ENCODE results near the gene ASIC3.

ASIC3 gene

DNA sequence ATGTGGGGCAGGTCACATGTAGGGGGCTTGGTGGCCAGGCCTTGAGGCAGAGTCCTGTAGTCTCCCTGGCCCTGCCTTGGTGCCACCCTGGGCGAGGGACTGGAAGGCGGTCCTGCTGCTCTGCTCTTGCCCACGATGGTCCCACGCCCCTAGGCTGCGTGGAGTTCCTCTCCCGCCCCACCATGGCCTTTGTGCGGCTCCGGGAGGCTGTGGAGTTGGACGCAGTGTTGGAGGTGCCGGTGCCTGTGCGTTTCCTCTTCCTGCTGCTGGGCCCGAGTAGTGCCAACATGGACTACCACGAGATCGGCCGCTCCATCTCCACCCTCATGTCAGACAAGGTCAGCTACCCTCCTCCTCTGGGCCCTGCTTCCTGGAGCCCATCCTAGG, 22.2 kb downstream of the ASIC3 start:
- Histone ChIP-seq H3K4me1 (ENCODE audit: control insufficient read depth, insufficient read depth, low read depth, low read length) (peaks cover 16% of the 10 kb centered on the region), H2BK120ac (ENCODE audit: low read depth, low read length) (no peak overlapping the region), H3K14ac (ENCODE audit: low read length in 2 of 2) (no peak overlapping the region), H3K4me3 (ENCODE audit: insufficient read depth in 1 of 2, low read depth in 1 of 2, low read length in 2 of 2) (no peak overlapping the region), H3K27me3 (ENCODE audit: control insufficient read depth in 1 of 2, insufficient read depth in 1 of 2, low read length in 2 of 2) (no peaks in the 10 kb centered on the region), H3K9ac (ENCODE audit: low read length) (no peak overlapping the region), H2BK12ac (ENCODE audit: low read length in 2 of 2) (no peak overlapping the region), H3K36me3 (ENCODE audit: control insufficient read depth in 1 of 2, insufficient read depth in 2 of 2, low read depth in 1 of 2, low read length in 2 of 2) (peaks cover 86 to 92% of the 10 kb centered on the region in 2 experiments), H3K9me3 (ENCODE audit: control insufficient read depth, low read length) (no peaks in the 10 kb centered on the region), H3K23ac (ENCODE audit: low read length in 2 of 2) (no peak overlapping the region), H2BK15ac (ENCODE audit: low read depth, poor library complexity, severe bottlenecking) (no peak overlapping the region), H3K27ac (ENCODE audit: low read length, poor library complexity, severe bottlenecking) (no peak overlapping the region), H3K4ac (ENCODE audit: low read depth in 1 of 2, low read length in 2 of 2) (no peak overlapping the region), H3K79me1 (replicated peaks; ENCODE audit: low read length, poor library complexity, severe bottlenecking) (peaks cover 51% of the 10 kb centered on the region), H4K8ac (ENCODE audit: low read length) (no peak overlapping the region), H2AFZ (ENCODE audit: low read depth, low read length) (no peak overlapping the region), H2BK5ac (ENCODE audit: low read depth, low read length, poor library complexity, severe bottlenecking) (no peak overlapping the region), H3K18ac (ENCODE audit: low read depth in 1 of 2, low read length in 2 of 2) (no peak overlapping the region), H4K91ac (ENCODE audit: low read length) (no peak overlapping the region), H2AK5ac (ENCODE audit: low read length, severe bottlenecking) (no peak overlapping the region), H3K4me2 (ENCODE audit: low read length, poor library complexity, severe bottlenecking) (no peak overlapping the region)
- DNase-seq = no peak
- 95% methylated on average over 15 of the region's 15 CpGs for WGBS

DNA sequence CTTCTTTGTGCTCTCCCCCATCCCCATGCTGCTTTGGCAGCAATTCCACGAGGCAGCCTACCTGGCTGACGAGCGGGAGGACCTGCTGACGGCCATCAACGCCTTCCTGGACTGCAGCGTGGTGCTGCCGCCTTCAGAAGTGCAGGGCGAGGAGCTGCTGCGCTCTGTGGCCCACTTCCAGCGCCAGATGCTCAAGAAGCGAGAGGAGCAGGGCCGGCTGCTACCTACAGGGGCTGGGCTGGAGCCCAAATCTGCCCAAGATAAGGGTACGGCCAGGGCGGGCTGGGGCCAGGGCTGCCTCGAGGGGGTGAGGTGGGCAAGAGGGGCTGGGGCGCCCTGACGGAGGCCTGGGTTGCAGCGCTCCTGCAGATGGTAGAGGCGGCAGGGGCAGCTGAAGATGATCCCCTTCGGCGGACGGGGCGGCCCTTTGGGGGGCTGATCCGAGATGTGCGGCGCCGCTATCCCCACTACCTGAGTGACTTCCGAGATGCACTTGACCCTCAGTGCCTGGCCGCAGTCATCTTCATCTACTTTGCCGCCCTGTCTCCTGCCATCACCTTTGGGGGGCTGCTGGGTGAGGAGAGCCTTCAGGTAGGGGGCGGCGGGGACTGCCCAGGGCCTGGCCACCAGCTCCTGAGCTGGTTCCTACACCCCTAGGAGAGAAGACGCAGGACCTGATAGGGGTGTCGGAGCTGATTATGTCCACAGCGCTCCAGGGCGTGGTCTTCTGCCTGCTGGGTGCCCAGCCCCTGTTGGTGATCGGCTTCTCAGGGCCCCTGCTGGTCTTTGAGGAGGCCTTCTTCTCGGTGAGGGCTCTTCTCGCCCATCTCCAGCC, 22.9 kb downstream of the ASIC3 start:
- Histone ChIP-seq H3K18ac (ENCODE audit: low read depth in 1 of 2, low read length in 2 of 2) (no peak overlapping the region), H2BK5ac (ENCODE audit: low read depth, low read length, poor library complexity, severe bottlenecking) (no peak overlapping the region), H4K91ac (ENCODE audit: low read length) (no peak overlapping the region), H2BK12ac (ENCODE audit: low read length in 2 of 2) (no peak overlapping the region), H3K4me1 (ENCODE audit: control insufficient read depth, insufficient read depth, low read depth, low read length) (peaks cover 14% of the 10 kb centered on the region), H3K23ac (ENCODE audit: low read length in 2 of 2) (no peak overlapping the region), H2BK15ac (ENCODE audit: low read depth, poor library complexity, severe bottlenecking) (peak overlapping the region; percentile 82), H3K9ac (ENCODE audit: low read length) (no peak overlapping the region), H4K8ac (ENCODE audit: low read length) (no peak overlapping the region), H3K9me3 (ENCODE audit: control insufficient read depth, low read length) (no peaks in the 10 kb centered on the region), H3K4me2 (ENCODE audit: low read length, poor library complexity, severe bottlenecking) (no peak overlapping the region), H3K4me3 (ENCODE audit: insufficient read depth in 1 of 2, low read depth in 1 of 2, low read length in 2 of 2) (no peak overlapping the region), H3K36me3 (ENCODE audit: control insufficient read depth in 1 of 2, insufficient read depth in 2 of 2, low read depth in 1 of 2, low read length in 2 of 2) (peaks cover 86 to 92% of the 10 kb centered on the region in 2 experiments), H2AK5ac (ENCODE audit: low read length, severe bottlenecking) (no peak overlapping the region), H3K79me1 (replicated peaks; ENCODE audit: low read length, poor library complexity, severe bottlenecking) (peaks cover 49% of the 10 kb centered on the region), H3K4ac (ENCODE audit: low read depth in 1 of 2, low read length in 2 of 2) (no peak overlapping the region), H2AFZ (ENCODE audit: low read depth, low read length) (no peak overlapping the region), H2BK120ac (ENCODE audit: low read depth, low read length) (no peak overlapping the region), H3K14ac (ENCODE audit: low read length in 2 of 2) (no peak overlapping the region), H3K27ac (ENCODE audit: low read length, poor library complexity, severe bottlenecking) (no peak overlapping the region), H3K27me3 (ENCODE audit: control insufficient read depth in 1 of 2, insufficient read depth in 1 of 2, low read length in 2 of 2) (no peaks in the 10 kb centered on the region)
- no peak for DNase-seq
- 96% methylated on average over 39 of the region's 39 CpGs for WGBS

DNA sequence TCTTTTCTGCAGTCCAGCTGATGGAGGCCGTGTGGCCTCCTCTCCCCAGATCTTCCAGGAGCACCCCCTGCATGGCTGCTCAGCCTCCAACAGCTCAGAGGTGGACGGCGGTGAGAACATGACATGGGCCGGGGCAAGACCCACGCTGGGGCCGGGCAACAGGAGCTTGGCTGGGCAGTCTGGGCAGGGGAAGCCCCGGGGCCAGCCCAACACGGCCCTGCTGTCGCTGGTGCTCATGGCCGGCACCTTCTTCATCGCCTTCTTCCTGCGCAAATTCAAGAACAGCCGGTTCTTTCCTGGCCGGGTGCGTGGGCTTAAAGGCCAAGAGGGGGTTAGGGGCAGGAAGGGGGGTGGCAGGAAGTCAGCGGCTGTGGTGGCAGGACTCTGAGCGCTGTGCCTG, 25.7 kb downstream of the ASIC3 start:
- no peak overlapping the region for H3K9ac ChIP-seq (ENCODE audit: low read length)
- no peak overlapping the region for H2BK15ac ChIP-seq (ENCODE audit: low read depth, poor library complexity, severe bottlenecking)
- H2BK120ac ChIP-seq (ENCODE audit: low read depth, low read length) = no peak overlapping the region
- H3K14ac ChIP-seq (ENCODE audit: low read length in 2 of 2) = no peak overlapping the region
- H2BK5ac ChIP-seq (ENCODE audit: low read depth, low read length, poor library complexity, severe bottlenecking) = no peak overlapping the region
- H3K4me2 ChIP-seq (ENCODE audit: low read length, poor library complexity, severe bottlenecking) = no peak overlapping the region
- H3K36me3 ChIP-seq (ENCODE audit: control insufficient read depth in 1 of 2, insufficient read depth in 2 of 2, low read depth in 1 of 2, low read length in 2 of 2) = peaks cover 85 to 97% of the 10 kb centered on the region in 2 experiments
- H3K4me3 ChIP-seq (ENCODE audit: insufficient read depth in 1 of 2, low read depth in 1 of 2, low read length in 2 of 2) = no peak overlapping the region
- no peaks in the 10 kb centered on the region for H3K27me3 ChIP-seq (ENCODE audit: control insufficient read depth in 1 of 2, insufficient read depth in 1 of 2, low read length in 2 of 2)
- no peak overlapping the region for H3K27ac ChIP-seq (ENCODE audit: low read length, poor library complexity, severe bottlenecking)
- no peak overlapping the region for H3K4ac ChIP-seq (ENCODE audit: low read depth in 1 of 2, low read length in 2 of 2)
- DNase-seq = no peak
- no peak overlapping the region for H2BK12ac ChIP-seq (ENCODE audit: low read length in 2 of 2)
- 99% methylated on average over 17 of the region's 17 CpGs for WGBS
- no peak overlapping the region for H2AK5ac ChIP-seq (ENCODE audit: low read length, severe bottlenecking)
- H3K4me1 ChIP-seq (ENCODE audit: control insufficient read depth, insufficient read depth, low read depth, low read length) = peaks cover 17% of the 10 kb centered on the region
- H4K91ac ChIP-seq (ENCODE audit: low read length) = no peak overlapping the region
- no peak overlapping the region for H2AFZ ChIP-seq (ENCODE audit: low read depth, low read length)
- H3K23ac ChIP-seq (ENCODE audit: low read length in 2 of 2) = no peak overlapping the region
- peaks cover 58% of the 10 kb centered on the region for H3K79me1 ChIP-seq (replicated peaks; ENCODE audit: low read length, poor library complexity, severe bottlenecking)
- no peak overlapping the region for H4K8ac ChIP-seq (ENCODE audit: low read length)
- no peaks in the 10 kb centered on the region for H3K9me3 ChIP-seq (ENCODE audit: control insufficient read depth, low read length)
- no peak overlapping the region for H3K18ac ChIP-seq (ENCODE audit: low read depth in 1 of 2, low read length in 2 of 2)

DNA sequence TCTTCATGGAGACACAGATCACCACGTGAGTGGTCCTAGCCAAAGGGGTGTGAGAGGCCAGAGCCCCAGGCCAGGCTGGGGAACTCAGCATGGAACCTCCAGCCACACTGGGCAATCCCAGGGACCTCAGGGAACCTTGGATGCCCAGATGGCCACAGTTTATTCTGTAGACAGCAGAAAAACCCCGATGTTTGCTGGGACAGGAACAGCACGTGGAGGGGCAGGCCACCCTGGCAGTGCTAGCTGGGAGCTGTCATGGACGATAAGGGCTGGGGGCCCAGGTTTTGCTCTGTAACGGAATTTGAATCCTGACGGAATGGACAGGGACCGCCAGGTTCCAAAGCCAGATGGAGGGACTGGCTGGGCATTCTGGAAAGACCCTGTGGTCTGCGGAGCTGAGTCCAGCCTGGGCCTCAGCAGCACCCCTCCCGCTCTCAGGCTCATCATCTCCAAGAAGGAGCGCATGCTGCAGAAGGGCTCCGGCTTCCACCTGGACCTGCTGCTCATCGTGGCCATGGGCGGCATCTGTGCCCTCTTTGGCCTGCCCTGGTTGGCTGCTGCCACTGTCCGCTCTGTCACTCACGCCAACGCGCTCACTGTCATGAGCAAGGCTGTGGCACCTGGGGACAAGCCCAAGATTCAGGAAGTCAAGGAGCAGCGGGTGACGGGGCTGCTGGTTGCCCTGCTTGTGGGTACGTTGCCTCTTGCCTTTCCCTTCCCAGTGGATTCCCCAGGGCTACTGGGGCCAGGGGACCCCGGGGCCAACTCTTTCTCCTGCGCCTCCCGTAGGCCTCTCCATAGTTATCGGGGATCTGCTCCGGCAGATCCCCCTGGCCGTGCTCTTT, 26.7 kb downstream of the ASIC3 start:
- no peaks in the 10 kb centered on the region for H3K9me3 ChIP-seq (ENCODE audit: control insufficient read depth, low read length)
- no peak overlapping the region for H4K8ac ChIP-seq (ENCODE audit: low read length)
- H3K23ac ChIP-seq (ENCODE audit: low read length in 2 of 2) = no peak overlapping the region
- no peak overlapping the region for H3K4ac ChIP-seq (ENCODE audit: low read depth in 1 of 2, low read length in 2 of 2)
- H2BK12ac ChIP-seq (ENCODE audit: low read length in 2 of 2) = no peak overlapping the region
- H3K18ac ChIP-seq (ENCODE audit: low read depth in 1 of 2, low read length in 2 of 2) = no peak overlapping the region
- H3K4me2 ChIP-seq (ENCODE audit: low read length, poor library complexity, severe bottlenecking) = no peak overlapping the region
- H3K14ac ChIP-seq (ENCODE audit: low read length in 2 of 2) = no peak overlapping the region
- H3K9ac ChIP-seq (ENCODE audit: low read length) = no peak overlapping the region
- no peak overlapping the region for H2BK15ac ChIP-seq (ENCODE audit: low read depth, poor library complexity, severe bottlenecking)
- no peak overlapping the region for H2BK120ac ChIP-seq (ENCODE audit: low read depth, low read length)
- no peaks in the 10 kb centered on the region for H3K27me3 ChIP-seq (ENCODE audit: control insufficient read depth in 1 of 2, insufficient read depth in 1 of 2, low read length in 2 of 2)
- H4K91ac ChIP-seq (ENCODE audit: low read length) = peak overlapping the region; percentile 54
- H3K27ac ChIP-seq (ENCODE audit: low read length, poor library complexity, severe bottlenecking) = no peak overlapping the region
- H3K4me3 ChIP-seq (ENCODE audit: insufficient read depth in 1 of 2, low read depth in 1 of 2, low read length in 2 of 2) = no peak overlapping the region
- no peak overlapping the region for H2AK5ac ChIP-seq (ENCODE audit: low read length, severe bottlenecking)
- H3K36me3 ChIP-seq (ENCODE audit: control insufficient read depth in 1 of 2, insufficient read depth in 2 of 2, low read depth in 1 of 2, low read length in 2 of 2) = peaks cover 77 to 93% of the 10 kb centered on the region in 2 experiments
- no peak for DNase-seq
- no peak overlapping the region for H2AFZ ChIP-seq (ENCODE audit: low read depth, low read length)
- peaks cover 48% of the 10 kb centered on the region for H3K79me1 ChIP-seq (replicated peaks; ENCODE audit: low read length, poor library complexity, severe bottlenecking)
- peaks cover 25% of the 10 kb centered on the region for H3K4me1 ChIP-seq (ENCODE audit: control insufficient read depth, insufficient read depth, low read depth, low read length)
- WGBS = 97% methylated on average over 26 of the region's 26 CpGs
- H2BK5ac ChIP-seq (ENCODE audit: low read depth, low read length, poor library complexity, severe bottlenecking) = no peak overlapping the region
